Activated CD4-positive, alpha-beta T cell treated with anti-CD3 and anti-CD28 coated beads, Interleukin-2, amount 10 ng/mL, durations not matched to agents 24 days and 14 days (primary cell): Measurements from ENCODE around the gene EHD3. TPM values are rescaled to one million over a fixed set of nuclear protein-coding genes. Genes with fewer than 3 reads are reported as not detected.

ENCODE experiments used
- DNase-seq: peaks from one replicate; pipeline ENCODE4 v3.0.0; 2022
- H3K27ac Mint-ChIP-seq: one replicate; pipeline ENCODE4 v1.8.0; 2022; ENCODE audit warnings: mild to moderate bottlenecking, mixed read lengths
- H3K27me3 Mint-ChIP-seq: one replicate; pipeline ENCODE4 v1.8.0; 2022; ENCODE audit warnings: mixed read lengths
- H3K36me3 Mint-ChIP-seq: one replicate; pipeline ENCODE4 v1.8.0; 2022; ENCODE audit warnings: low read depth, mild to moderate bottlenecking, mixed read lengths
- H3K4me1 Mint-ChIP-seq: one replicate; pipeline ENCODE4 v1.8.0; 2021; ENCODE audit warnings: mixed read lengths
- H3K4me3 Mint-ChIP-seq: one replicate; pipeline ENCODE4 v1.8.0; 2022; ENCODE audit warnings: mild to moderate bottlenecking, moderate library complexity, mixed read lengths
- H3K9me3 Mint-ChIP-seq: one replicate; pipeline ENCODE4 v1.8.0; 2021; ENCODE audit warnings: mixed read lengths
- intact Hi-C: fragments of 100-400 bp; cut with micrococcal nuclease; formaldehyde crosslinking; loops from one replicate; pipeline ENCODE4 v1.15.1; 2023
- total RNA-seq: library from RNA; stranded (reverse); gene quantifications from 2 replicates; pipeline ENCODE4 v1.2.3, GENCODE V29; 2022

EHD3 gene
- total RNA-seq, 1 donor from 2014 or later: 1.5 TPM

- H3K4me3 Mint-ChIP-seq: no peak overlapping the region
- DNase-seq: peak; percentile 35
- H3K4me1 Mint-ChIP-seq: no peaks in the 10 kb centered on the region
- H3K9me3 Mint-ChIP-seq: peaks cover 5% of the 10 kb centered on the region
- intact Hi-C loops: no loop called here
- H3K27me3 Mint-ChIP-seq: no peaks in the 10 kb centered on the region
- no peak overlapping the region for H3K27ac Mint-ChIP-seq
- H3K36me3 Mint-ChIP-seq: no peaks in the 10 kb centered on the region
These were observed 31.9 kb upstream of the EHD3 start for GRCh38 chr2:31202041-31202440.

GRCh38 chr2:31202833-31203232 is 31.1 kb upstream of the EHD3 start:
- H3K27me3 Mint-ChIP-seq: no peaks in the 10 kb centered on the region
- no peaks in the 10 kb centered on the region for H3K36me3 Mint-ChIP-seq
- no peak overlapping the region for H3K27ac Mint-ChIP-seq
- intact Hi-C loops: no loop called here
- peaks cover 5% of the 10 kb centered on the region for H3K9me3 Mint-ChIP-seq
- no peak overlapping the region for H3K4me3 Mint-ChIP-seq
- H3K4me1 Mint-ChIP-seq: no peaks in the 10 kb centered on the region
- DNase-seq: peak; percentile 38

DNA sequence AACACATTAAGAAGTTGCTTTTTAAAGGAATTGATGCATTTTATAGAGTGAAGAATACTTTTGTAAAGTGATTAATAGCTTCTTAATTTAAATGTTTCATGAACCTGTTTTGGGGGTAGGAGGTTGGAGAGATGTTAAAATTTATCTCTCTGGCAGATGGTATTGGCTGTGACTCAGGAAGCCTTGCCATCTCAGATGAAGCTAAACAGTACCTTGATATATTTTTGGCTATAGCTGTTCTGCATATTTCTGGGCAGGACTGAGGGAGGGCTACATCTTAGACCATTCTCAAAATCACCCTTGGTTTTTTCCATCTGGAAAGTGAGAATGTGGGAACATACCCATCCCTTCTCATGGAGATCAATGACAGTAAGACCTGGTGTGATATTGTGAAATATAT is 30.0 kb upstream of the EHD3 start:
- intact Hi-C loops: no loop called here
- Mint-ChIP-seq H3K36me3 (no peaks in the 10 kb centered on the region), H3K4me1 (no peaks in the 10 kb centered on the region), H3K27ac (no peak overlapping the region), H3K4me3 (no peak overlapping the region), H3K9me3 (peaks cover 2% of the 10 kb centered on the region), H3K27me3 (no peaks in the 10 kb centered on the region)
- DNase-seq: peak; percentile 36

GRCh38 chr2:31204783-31205182 is 29.2 kb upstream of the EHD3 start:
- H3K36me3 Mint-ChIP-seq: no peaks in the 10 kb centered on the region
- H3K27ac Mint-ChIP-seq: no peak overlapping the region
- H3K4me1 Mint-ChIP-seq: no peaks in the 10 kb centered on the region
- no peaks in the 10 kb centered on the region for H3K9me3 Mint-ChIP-seq
- no peaks in the 10 kb centered on the region for H3K27me3 Mint-ChIP-seq
- H3K4me3 Mint-ChIP-seq: no peak overlapping the region
- intact Hi-C loops: no loop called here
- peak; percentile 32 for DNase-seq

GRCh38 chr2:31205186-31205585 is 28.8 kb upstream of the EHD3 start:
- no peaks in the 10 kb centered on the region for H3K4me1 Mint-ChIP-seq
- no peaks in the 10 kb centered on the region for H3K9me3 Mint-ChIP-seq
- no peak overlapping the region for H3K27ac Mint-ChIP-seq
- H3K4me3 Mint-ChIP-seq: no peak overlapping the region
- peak; percentile 23 for DNase-seq
- H3K27me3 Mint-ChIP-seq: no peaks in the 10 kb centered on the region
- H3K36me3 Mint-ChIP-seq: no peaks in the 10 kb centered on the region
- intact Hi-C loops: no loop called here

DNA sequence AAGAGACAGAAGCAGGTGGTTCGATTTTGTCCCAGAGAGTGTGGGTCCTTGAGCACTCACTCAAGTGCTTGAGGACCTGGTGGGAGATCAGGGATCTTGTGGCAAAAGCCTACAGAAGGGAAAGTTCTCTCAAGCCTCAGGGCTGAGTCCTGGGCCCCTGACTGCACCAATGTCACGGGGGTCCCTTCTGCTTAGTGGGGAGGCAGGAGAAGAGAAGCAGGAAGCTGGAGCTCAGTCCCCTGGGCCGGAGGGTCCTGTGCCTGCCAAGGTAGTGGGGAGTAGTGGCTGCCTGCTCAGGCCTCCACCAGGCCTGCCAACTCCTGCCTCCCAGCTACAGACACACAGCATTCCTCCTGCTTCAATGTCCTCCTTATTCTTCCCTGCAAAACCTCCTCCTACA is 28.3 kb upstream of the EHD3 start:
- DNase-seq: peak; percentile 37
- no peak overlapping the region for H3K4me3 Mint-ChIP-seq
- no peaks in the 10 kb centered on the region for H3K9me3 Mint-ChIP-seq
- no peaks in the 10 kb centered on the region for H3K36me3 Mint-ChIP-seq
- intact Hi-C loops: no loop called here
- H3K4me1 Mint-ChIP-seq: no peaks in the 10 kb centered on the region
- no peak overlapping the region for H3K27ac Mint-ChIP-seq
- no peaks in the 10 kb centered on the region for H3K27me3 Mint-ChIP-seq

DNA sequence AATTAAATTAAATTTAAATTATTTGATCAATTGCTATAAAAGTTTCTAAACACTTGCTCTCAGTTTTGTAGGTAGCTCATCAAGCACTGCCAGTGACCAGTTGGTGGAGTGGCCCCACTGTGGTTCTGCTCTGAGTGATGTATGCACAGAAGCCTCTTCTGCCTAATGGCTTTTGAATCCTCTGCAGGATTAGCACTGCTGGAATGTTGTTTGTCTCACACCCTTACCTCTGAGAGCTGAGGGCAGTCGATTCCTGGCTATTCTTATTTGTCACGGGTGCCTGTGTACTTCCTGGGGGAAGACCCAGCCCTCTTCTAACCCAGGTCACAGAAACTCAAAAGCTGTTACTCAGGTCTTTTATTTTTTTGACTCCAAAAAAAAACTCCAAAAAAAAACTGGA is 26.2 kb upstream of the EHD3 start:
- intact Hi-C loops: no loop called here
- H3K4me3 Mint-ChIP-seq: no peak overlapping the region

GRCh38 chr2:31208240-31208639 is 25.7 kb upstream of the EHD3 start:
- Mint-ChIP-seq H3K4me3 (no peak overlapping the region), H3K9me3 (no peaks in the 10 kb centered on the region), H3K36me3 (no peaks in the 10 kb centered on the region), H3K27me3 (no peaks in the 10 kb centered on the region), H3K27ac (no peak overlapping the region), H3K4me1 (no peaks in the 10 kb centered on the region)
- no peak for DNase-seq
- intact Hi-C loops: no loop called here

More for the DNA sequence above, 26.2 kb upstream of the EHD3 start:
- Mint-ChIP-seq H3K27ac (no peak overlapping the region), H3K9me3 (no peaks in the 10 kb centered on the region), H3K36me3 (no peaks in the 10 kb centered on the region), H3K4me1 (no peaks in the 10 kb centered on the region), H3K27me3 (no peaks in the 10 kb centered on the region)
- no peak for DNase-seq

DNA sequence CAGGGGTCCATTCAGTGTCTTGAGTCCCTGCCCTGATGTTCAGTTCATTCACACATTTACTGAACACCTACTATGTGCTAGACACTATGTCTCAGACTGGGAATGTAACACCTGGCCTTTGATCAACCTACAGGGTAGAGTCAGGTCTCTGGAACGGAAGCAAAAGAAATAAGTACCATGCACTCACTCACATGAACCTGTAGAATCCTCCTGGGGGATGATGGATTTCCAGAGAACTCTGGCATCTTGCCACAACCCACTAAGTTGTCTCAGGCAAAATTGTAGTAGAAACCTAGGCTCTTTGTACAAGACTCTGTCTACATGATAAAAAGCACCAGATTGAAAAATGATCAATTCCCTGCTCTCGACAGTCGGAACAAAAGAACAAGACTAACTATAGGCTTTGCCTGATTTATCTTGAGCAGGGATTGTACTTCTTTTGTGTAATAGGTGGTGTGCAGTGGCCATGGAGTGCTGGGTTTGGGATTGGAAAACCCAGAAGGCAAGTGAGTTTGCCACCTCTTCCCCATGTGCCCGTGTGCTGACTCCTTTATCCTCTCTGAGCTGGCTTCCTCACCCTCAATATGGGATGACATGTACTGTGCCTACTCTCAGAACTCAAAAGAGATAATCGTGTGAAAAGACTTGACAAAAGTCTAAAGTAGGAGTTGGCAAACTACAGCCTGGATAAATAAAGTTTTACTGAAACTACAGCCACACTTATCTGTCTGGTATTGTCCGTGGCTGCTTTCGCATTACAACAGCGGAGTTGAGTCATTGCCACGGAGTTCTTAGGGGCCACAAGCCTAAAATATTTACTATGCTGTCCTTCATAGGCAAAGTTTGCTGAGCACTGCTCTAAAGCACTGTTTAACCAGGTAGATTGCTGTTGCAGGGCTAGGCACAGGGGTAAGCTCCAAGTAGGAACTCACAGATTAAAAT is 21.0 kb upstream of the EHD3 start:
- H3K9me3 Mint-ChIP-seq: no peaks in the 10 kb centered on the region
- intact Hi-C loops: no loop called here
- H3K27ac Mint-ChIP-seq: no peak overlapping the region
- H3K27me3 Mint-ChIP-seq: no peaks in the 10 kb centered on the region
- no peaks in the 10 kb centered on the region for H3K36me3 Mint-ChIP-seq
- no peak for DNase-seq
- no peak overlapping the region for H3K4me3 Mint-ChIP-seq
- H3K4me1 Mint-ChIP-seq: peaks cover 17% of the 10 kb centered on the region

DNA sequence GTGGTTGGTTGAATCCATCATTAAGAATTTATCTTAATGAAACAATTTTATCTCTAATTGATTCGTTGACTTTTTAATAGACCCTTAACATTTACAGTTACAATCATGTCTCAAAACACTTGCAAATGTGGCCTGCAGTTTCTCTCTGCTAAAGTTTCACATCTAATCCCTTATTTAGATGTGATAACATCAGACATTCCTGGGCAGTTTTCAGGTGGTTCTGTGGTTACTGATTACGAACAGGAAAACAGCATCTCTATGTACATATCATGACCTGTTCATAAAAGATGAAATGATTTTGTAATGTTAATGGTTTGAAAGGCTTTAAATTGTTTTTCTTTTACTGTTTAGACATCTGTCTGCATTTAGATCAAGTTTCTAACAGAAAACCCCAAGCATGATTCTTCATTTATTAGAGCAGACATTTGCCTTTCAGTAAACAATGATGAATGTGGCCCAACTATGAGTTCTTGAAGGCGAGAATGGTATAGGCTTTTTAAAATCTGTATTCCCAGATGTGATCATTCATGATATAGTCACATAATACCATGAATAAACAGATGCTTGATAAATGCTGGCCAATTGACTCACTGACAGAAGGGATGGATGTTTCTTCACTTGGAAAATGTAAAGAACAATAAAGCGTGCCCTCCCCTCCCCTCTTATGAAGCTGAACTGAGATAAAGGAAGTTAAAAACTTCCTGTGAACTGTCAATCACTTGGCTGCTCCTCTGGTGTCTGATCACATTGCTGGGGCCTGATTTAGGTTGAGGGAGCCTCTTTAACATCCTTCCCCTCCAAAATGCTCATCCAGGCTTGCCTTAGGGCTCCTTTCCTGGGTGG is 20.1 kb upstream of the EHD3 start:
- Mint-ChIP-seq H3K4me3 (no peak overlapping the region), H3K9me3 (no peaks in the 10 kb centered on the region), H3K27me3 (no peaks in the 10 kb centered on the region), H3K4me1 (peaks cover 18% of the 10 kb centered on the region), H3K36me3 (no peaks in the 10 kb centered on the region), H3K27ac (no peak overlapping the region)
- intact Hi-C loops: no loop called here
- no peak for DNase-seq

DNA sequence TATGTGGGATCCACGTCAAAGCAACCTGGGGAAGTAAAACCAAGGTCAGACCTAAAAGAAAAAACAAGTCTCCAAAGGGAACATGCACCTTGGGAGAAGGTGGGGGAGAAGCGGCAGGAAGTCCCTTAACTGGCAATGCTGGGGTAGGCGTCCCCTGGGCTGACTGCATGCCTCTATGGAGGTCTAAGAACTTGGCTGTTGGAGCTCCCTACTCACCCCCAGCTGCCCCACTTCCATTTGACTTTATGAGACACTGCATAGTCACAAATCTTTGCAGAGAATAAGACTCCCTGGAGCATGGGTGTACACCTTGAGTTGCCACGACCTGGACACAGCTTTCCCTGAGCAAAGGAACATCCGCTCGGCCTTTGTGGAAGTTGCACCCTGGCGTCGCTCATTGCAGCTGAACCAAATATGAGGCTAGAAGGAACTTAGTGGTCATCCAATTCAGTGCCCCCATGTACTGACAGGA is 19.5 kb upstream of the EHD3 start:
- no peak for DNase-seq
- intact Hi-C loops: no loop called here
- Mint-ChIP-seq H3K27me3 (no peaks in the 10 kb centered on the region), H3K4me1 (peaks cover 20% of the 10 kb centered on the region), H3K36me3 (no peaks in the 10 kb centered on the region), H3K4me3 (no peak overlapping the region), H3K9me3 (no peaks in the 10 kb centered on the region), H3K27ac (no peak overlapping the region)

DNA sequence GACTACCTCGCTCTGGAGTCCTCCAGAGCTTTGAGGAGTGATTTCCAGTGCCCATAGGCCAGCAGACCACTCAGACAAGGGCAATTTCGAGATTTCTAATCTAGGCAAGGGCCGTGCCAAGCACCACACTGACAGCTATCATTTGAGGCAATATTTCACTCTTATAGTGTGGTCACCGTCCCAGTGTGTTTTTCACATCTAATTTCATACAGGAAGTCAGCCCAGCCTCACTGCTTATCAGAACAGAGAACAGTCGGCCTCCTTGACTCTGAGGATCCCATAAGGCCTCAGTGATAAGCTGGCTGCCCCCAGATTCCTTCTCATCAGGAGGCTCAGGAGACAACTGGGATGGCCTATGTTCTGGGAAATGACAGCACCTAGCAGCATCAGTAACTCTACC is 17.2 kb upstream of the EHD3 start:
- peaks cover 3% of the 10 kb centered on the region for H3K27me3 Mint-ChIP-seq
- intact Hi-C loops: no loop called here

DNA sequence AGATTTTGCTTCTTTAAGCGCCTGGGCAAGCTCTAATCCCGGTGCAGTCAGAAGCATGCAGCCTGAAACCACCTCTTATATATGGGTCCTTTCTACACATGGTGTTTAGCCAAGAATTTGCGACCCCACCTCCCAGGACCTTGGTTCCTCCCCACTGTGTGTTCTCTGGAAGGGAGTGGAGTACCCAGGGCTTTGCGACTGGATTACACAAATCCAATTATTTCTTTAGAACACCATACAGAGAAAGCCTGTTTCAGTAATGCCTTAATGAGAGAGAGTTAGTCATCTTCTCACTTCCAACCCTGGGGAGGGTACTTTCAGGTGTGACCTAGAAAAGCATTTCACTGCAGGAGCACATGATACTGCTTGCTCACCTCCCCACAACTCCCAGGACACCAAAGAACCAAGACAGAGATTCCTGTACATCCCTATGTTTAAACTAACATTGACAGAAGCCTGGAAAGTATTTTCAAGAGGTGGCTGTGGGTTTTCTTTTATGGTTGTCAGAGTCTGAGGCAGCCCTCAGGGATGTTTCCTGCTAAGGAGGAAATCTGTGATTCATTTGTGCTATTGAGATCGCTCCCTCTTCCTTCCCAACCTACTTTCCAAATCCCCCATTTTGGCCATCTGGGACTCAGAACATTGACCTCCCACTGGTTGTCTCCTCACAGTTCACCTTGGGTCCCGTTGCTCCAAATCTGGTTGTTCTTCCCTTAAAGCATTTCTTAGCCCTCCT is 16.3 kb upstream of the EHD3 start, which contains the start of gene CAPN14:
Gene CAPN14, minus strand, starts transcription at position 51 of the 736 bp plus-strand sequence. CDS start 12,068 bp downstream, outside the sequence.
- Mint-ChIP-seq H3K4me1 (peaks cover 25% of the 10 kb centered on the region), H3K27me3 (peaks cover 3% of the 10 kb centered on the region), H3K27ac (no peak within 1 kb of the TSS), H3K4me3 (no peak within 1 kb of the TSS), H3K36me3 (no peaks in the 10 kb centered on the region), H3K9me3 (no peaks in the 10 kb centered on the region)
- DNase-seq: no peak
- intact Hi-C loops: no loop called here

More for the DNA sequence above, 17.2 kb upstream of the EHD3 start:
- H3K4me1 Mint-ChIP-seq: peaks cover 25% of the 10 kb centered on the region
- DNase-seq: no peak
- H3K4me3 Mint-ChIP-seq: no peak overlapping the region
- H3K36me3 Mint-ChIP-seq: no peaks in the 10 kb centered on the region
- H3K27ac Mint-ChIP-seq: no peak overlapping the region
- no peaks in the 10 kb centered on the region for H3K9me3 Mint-ChIP-seq
